ENCODE measurements around the gene PSMC6. TPM values are rescaled to one million over a fixed set of nuclear protein-coding genes. Genes with fewer than 3 reads are reported as not detected.
A peak's percentile ranks its signal among the peaks of the same experiment; 100 is the strongest.
"Not testable (repeated sequence)": the region's sequence is repeated elsewhere in the genome, so short reads cannot be mapped to it uniquely, and the experiment has no call there.

PSMC6 gene
- total RNA-seq, 1 donor from 2014 or later = 98.2 TPM

- no peak for DNase-seq (ENCODE audit: low read depth)
- no peaks in the 10 kb centered on the region for H3K27me3 ChIP-seq (ENCODE audit: control insufficient read depth, insufficient read depth, low read length)
- no peak for TF ChIP-seq CTCF (IDR thresholded peaks at IDR 0.05; ENCODE audit: insufficient read depth, low read length, poor library complexity, severe bottlenecking)
- no peak overlapping the region for H3K4me3 ChIP-seq (ENCODE audit: low read depth, low read length)
- no peaks in the 10 kb centered on the region for H3K36me3 ChIP-seq (ENCODE audit: control insufficient read depth, insufficient read depth, low read length)
These were observed 16.7 kb downstream of the PSMC6 start for GRCh38 chr14:52723514-52724359.

- Histone ChIP-seq H3K4me3 (ENCODE audit: low read depth, low read length) (no peak overlapping the region), H3K36me3 (ENCODE audit: control insufficient read depth, insufficient read depth, low read length) (no peaks in the 10 kb centered on the region), H3K27me3 (ENCODE audit: control insufficient read depth, insufficient read depth, low read length) (no peaks in the 10 kb centered on the region)
- DNase-seq (ENCODE audit: low read depth) = no peak
- TF ChIP-seq CTCF (IDR thresholded peaks at IDR 0.05; ENCODE audit: insufficient read depth, low read length, poor library complexity, severe bottlenecking) = no peak
These were observed 17.3 kb downstream of the PSMC6 start for GRCh38 chr14:52724360-52724644.

- not testable (repeated sequence) for H3K36me3 ChIP-seq (ENCODE audit: control insufficient read depth, insufficient read depth, low read length); H3K4me3 ChIP-seq (ENCODE audit: low read depth, low read length); H3K27me3 ChIP-seq (ENCODE audit: control insufficient read depth, insufficient read depth, low read length); DNase-seq (ENCODE audit: low read depth)
These were observed 20.5 kb downstream of the PSMC6 start for GRCh38 chr14:52727509-52727908.

GRCh38 chr14:52729035-52729434 lies 22.0 kb downstream of the PSMC6 start:
- H3K27me3 ChIP-seq (ENCODE audit: control insufficient read depth, insufficient read depth, low read length); H3K4me3 ChIP-seq (ENCODE audit: low read depth, low read length); H3K36me3 ChIP-seq (ENCODE audit: control insufficient read depth, insufficient read depth, low read length); DNase-seq (ENCODE audit: low read depth): not testable (repeated sequence)

GRCh38 chr14:52729585-52729924 lies 22.6 kb downstream of the PSMC6 start:
- Histone ChIP-seq H3K27me3 (ENCODE audit: control insufficient read depth, insufficient read depth, low read length) (no peaks in the 10 kb centered on the region), H3K4me3 (ENCODE audit: low read depth, low read length) (peak overlapping the region; percentile 18), H3K36me3 (ENCODE audit: control insufficient read depth, insufficient read depth, low read length) (no peaks in the 10 kb centered on the region)
- DNase-seq (ENCODE audit: low read depth) = no peak
- TF ChIP-seq CTCF (IDR thresholded peaks at IDR 0.05; ENCODE audit: insufficient read depth, low read length, poor library complexity, severe bottlenecking) = no peak

GRCh38 chr14:52729925-52730708 lies 23.1 kb downstream of the PSMC6 start, which contains the start of gene STYX:
Gene STYX (plus strand): TSS chr14:52730166. CDS start chr14:52730475, 309 bp downstream.
- H3K4me3 ChIP-seq (ENCODE audit: low read depth, low read length) = peak within 1 kb of the TSS; percentile 74
- no peaks in the 10 kb centered on the region for H3K27me3 ChIP-seq (ENCODE audit: control insufficient read depth, insufficient read depth, low read length)
- DNase-seq (ENCODE audit: low read depth) = peak; percentile 92
- H3K36me3 ChIP-seq (ENCODE audit: control insufficient read depth, insufficient read depth, low read length) = no peaks in the 10 kb centered on the region
- no peak for TF ChIP-seq CTCF (IDR thresholded peaks at IDR 0.05; ENCODE audit: insufficient read depth, low read length, poor library complexity, severe bottlenecking)

Data from kidney epithelial cell (primary cell).